HepG2 (cell line): Measurements from ENCODE around the gene SPON1.

Experiments
- HDAC1 ChIP-seq: sonication (generic); formaldehyde crosslinking; IDR thresholded peaks from 2 replicates; pipeline ENCODE4 v1.5.1; 2020; ENCODE audit warnings: mild to moderate bottlenecking, missing genetic modification reagents
- NONO ChIP-seq, 2 experiments: fragments of 450-650 bp in 1 of 2; sonication (generic) in 1 of 2; formaldehyde crosslinking in 1 of 2; IDR thresholded peaks in 1 of 2; conservative IDR thresholded peaks in 1 of 2; 2 replicates each; pipeline versions ENCODE4 v1.6.1 to v1.8.0; 2017 to 2022; ENCODE audit warnings: mild to moderate bottlenecking in 1 of 2, missing genetic modification reagents in 1 of 2, moderate library complexity in 1 of 2
- POLR2AphosphoS5 ChIP-seq: IDR thresholded peaks from 2 replicates; pipeline ENCODE4 v1.6.1; 2012; ENCODE audit warnings: low read depth, low read length
- RCOR2 ChIP-seq: IDR thresholded peaks from 2 replicates; pipeline ENCODE4 v1.6.1; 2016; ENCODE audit warnings: missing biosample characterization, missing genetic modification reagents
- RELA ChIP-seq: sonication (generic); formaldehyde crosslinking; IDR thresholded peaks from 2 replicates; pipeline ENCODE4 v1.4.0; 2020; ENCODE audit warnings: missing genetic modification reagents
- ZNF441 ChIP-seq: sonication (generic); formaldehyde crosslinking; IDR thresholded peaks from 2 replicates; pipeline ENCODE4 v1.7.0; 2021; ENCODE audit warnings: missing genetic modification reagents, borderline replicate concordance
- TF ChIP-seq, protein P1 (sequence below): sonication (generic); formaldehyde crosslinking; IDR thresholded peaks from 2 replicates; pipeline ENCODE4 v1.4.0; 2020; ENCODE audit warnings: missing genetic modification reagents
- TF ChIP-seq, protein P2 (sequence below): sonication (generic); formaldehyde crosslinking; IDR thresholded peaks from 2 replicates; pipeline ENCODE4 v1.5.0; 2020; ENCODE audit warnings: mild to moderate bottlenecking, missing genetic modification reagents, moderate library complexity
- TF ChIP-seq, protein P3 (sequence below): sonication (generic); formaldehyde crosslinking; IDR thresholded peaks from 2 replicates; pipeline ENCODE4 v1.4.0; 2020; ENCODE audit warnings: missing genetic modification reagents, borderline replicate concordance
- TF ChIP-seq, protein P4 (sequence below), 2 experiments: fragments of 450-650 bp in 1 of 2; sonication (generic) in 1 of 2; formaldehyde crosslinking in 1 of 2; IDR thresholded peaks; 2 replicates each; pipeline versions ENCODE4 v1.6.1 to v1.8.0; 2016 to 2022; ENCODE audit warnings: antibody characterized with exemption in 1 of 2, mild to moderate bottlenecking in 1 of 2, missing genetic modification reagents in 1 of 2
- TF ChIP-seq, protein P5 (sequence below), 2 experiments: sonication (generic) in 1 of 2; formaldehyde crosslinking in 1 of 2; IDR thresholded peaks; 2 replicates each; pipeline versions ENCODE4 v1.5.1 to v1.6.1; 2011 to 2020; ENCODE audit warnings: borderline replicate concordance in 1 of 2, low read depth in 1 of 2, low read length in 1 of 2, mild to moderate bottlenecking in 1 of 2, missing genetic modification reagents in 1 of 2, moderate library complexity in 1 of 2

DNA sequence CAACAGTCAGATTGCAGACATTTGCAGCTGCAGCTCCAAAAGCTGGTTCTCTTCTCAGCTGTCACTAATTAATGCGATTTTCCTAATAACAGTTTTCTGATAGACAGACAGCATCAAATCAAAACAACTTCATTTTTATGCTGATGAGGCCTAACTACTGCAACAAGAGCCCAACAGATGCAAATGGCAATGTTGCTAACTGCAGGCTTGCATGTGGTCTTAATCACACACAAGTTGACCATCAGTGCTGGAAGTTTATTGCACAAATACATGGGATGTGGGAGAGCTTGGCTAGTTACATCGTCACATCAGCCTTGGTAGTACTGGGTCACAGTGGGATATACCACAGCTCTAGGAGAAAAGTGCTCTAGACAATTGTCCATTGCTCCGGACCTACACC, 99.2 kb downstream of the SPON1 start:
- no peak for TF ChIP-seq HDAC1 (CRISPR knock-in tag)
- TF ChIP-seq, protein P1, sequence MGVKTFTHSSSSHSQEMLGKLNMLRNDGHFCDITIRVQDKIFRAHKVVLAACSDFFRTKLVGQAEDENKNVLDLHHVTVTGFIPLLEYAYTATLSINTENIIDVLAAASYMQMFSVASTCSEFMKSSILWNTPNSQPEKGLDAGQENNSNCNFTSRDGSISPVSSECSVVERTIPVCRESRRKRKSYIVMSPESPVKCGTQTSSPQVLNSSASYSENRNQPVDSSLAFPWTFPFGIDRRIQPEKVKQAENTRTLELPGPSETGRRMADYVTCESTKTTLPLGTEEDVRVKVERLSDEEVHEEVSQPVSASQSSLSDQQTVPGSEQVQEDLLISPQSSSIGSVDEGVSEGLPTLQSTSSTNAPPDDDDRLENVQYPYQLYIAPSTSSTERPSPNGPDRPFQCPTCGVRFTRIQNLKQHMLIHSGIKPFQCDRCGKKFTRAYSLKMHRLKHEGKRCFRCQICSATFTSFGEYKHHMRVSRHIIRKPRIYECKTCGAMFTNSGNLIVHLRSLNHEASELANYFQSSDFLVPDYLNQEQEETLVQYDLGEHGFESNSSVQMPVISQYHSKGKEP (CRISPR knock-in tag): no peak
- no peak for TF ChIP-seq POLR2AphosphoS5
- TF ChIP-seq ZNF441 (CRISPR knock-in tag): no peak
- no peak for TF ChIP-seq NONO (IDR thresholded peaks at IDR 0.05)
- TF ChIP-seq NONO (CRISPR knock-in tag; conservative IDR thresholded peaks at IDR 0.05): no peak
- TF ChIP-seq, protein P2, sequence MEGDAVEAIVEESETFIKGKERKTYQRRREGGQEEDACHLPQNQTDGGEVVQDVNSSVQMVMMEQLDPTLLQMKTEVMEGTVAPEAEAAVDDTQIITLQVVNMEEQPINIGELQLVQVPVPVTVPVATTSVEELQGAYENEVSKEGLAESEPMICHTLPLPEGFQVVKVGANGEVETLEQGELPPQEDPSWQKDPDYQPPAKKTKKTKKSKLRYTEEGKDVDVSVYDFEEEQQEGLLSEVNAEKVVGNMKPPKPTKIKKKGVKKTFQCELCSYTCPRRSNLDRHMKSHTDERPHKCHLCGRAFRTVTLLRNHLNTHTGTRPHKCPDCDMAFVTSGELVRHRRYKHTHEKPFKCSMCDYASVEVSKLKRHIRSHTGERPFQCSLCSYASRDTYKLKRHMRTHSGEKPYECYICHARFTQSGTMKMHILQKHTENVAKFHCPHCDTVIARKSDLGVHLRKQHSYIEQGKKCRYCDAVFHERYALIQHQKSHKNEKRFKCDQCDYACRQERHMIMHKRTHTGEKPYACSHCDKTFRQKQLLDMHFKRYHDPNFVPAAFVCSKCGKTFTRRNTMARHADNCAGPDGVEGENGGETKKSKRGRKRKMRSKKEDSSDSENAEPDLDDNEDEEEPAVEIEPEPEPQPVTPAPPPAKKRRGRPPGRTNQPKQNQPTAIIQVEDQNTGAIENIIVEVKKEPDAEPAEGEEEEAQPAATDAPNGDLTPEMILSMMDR (CRISPR knock-in tag): no peak
- no peak for TF ChIP-seq RELA (CRISPR knock-in tag)
- TF ChIP-seq, protein P3, sequence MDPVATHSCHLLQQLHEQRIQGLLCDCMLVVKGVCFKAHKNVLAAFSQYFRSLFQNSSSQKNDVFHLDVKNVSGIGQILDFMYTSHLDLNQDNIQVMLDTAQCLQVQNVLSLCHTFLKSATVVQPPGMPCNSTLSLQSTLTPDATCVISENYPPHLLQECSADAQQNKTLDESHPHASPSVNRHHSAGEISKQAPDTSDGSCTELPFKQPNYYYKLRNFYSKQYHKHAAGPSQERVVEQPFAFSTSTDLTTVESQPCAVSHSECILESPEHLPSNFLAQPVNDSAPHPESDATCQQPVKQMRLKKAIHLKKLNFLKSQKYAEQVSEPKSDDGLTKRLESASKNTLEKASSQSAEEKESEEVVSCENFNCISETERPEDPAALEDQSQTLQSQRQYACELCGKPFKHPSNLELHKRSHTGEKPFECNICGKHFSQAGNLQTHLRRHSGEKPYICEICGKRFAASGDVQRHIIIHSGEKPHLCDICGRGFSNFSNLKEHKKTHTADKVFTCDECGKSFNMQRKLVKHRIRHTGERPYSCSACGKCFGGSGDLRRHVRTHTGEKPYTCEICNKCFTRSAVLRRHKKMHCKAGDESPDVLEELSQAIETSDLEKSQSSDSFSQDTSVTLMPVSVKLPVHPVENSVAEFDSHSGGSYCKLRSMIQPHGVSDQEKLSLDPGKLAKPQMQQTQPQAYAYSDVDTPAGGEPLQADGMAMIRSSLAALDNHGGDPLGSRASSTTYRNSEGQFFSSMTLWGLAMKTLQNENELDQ (CRISPR knock-in tag): no peak
- no peak for TF ChIP-seq RCOR2 (CRISPR knock-in tag)
- TF ChIP-seq, protein P4, sequence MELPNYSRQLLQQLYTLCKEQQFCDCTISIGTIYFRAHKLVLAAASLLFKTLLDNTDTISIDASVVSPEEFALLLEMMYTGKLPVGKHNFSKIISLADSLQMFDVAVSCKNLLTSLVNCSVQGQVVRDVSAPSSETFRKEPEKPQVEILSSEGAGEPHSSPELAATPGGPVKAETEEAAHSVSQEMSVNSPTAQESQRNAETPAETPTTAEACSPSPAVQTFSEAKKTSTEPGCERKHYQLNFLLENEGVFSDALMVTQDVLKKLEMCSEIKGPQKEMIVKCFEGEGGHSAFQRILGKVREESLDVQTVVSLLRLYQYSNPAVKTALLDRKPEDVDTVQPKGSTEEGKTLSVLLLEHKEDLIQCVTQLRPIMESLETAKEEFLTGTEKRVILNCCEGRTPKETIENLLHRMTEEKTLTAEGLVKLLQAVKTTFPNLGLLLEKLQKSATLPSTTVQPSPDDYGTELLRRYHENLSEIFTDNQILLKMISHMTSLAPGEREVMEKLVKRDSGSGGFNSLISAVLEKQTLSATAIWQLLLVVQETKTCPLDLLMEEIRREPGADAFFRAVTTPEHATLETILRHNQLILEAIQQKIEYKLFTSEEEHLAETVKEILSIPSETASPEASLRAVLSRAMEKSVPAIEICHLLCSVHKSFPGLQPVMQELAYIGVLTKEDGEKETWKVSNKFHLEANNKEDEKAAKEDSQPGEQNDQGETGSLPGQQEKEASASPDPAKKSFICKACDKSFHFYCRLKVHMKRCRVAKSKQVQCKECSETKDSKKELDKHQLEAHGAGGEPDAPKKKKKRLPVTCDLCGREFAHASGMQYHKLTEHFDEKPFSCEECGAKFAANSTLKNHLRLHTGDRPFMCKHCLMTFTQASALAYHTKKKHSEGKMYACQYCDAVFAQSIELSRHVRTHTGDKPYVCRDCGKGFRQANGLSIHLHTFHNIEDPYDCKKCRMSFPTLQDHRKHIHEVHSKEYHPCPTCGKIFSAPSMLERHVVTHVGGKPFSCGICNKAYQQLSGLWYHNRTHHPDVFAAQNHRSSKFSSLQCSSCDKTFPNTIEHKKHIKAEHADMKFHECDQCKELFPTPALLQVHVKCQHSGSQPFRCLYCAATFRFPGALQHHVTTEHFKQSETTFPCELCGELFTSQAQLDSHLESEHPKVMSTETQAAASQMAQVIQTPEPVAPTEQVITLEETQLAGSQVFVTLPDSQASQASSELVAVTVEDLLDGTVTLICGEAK (IDR thresholded peaks at IDR 0.05): no peak
- TF ChIP-seq, protein P4 (CRISPR knock-in tag; IDR thresholded peaks at IDR 0.05): no peak
- TF ChIP-seq, protein P5, sequence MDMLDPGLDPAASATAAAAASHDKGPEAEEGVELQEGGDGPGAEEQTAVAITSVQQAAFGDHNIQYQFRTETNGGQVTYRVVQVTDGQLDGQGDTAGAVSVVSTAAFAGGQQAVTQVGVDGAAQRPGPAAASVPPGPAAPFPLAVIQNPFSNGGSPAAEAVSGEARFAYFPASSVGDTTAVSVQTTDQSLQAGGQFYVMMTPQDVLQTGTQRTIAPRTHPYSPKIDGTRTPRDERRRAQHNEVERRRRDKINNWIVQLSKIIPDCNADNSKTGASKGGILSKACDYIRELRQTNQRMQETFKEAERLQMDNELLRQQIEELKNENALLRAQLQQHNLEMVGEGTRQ (IDR thresholded peaks at IDR 0.05; ENCODE audit: low read depth, low read length): no peak
- TF ChIP-seq, protein P5 (CRISPR knock-in tag; IDR thresholded peaks at IDR 0.05; ENCODE audit: borderline replicate concordance): no peak
